Epithelial cell of prostate (primary cell): ENCODE data around the gene HYCC1.
"Not testable (repeated sequence)": the region's sequence is repeated elsewhere in the genome, so short reads cannot be mapped to it uniquely, and the experiment has no call there.

ENCODE experiments used
- DNase-seq: peaks from one replicate; pipeline ENCODE4 v3.0.0-alpha.2; 2011; ENCODE audit warnings: low read depth, low spot score
- H3K27ac ChIP-seq: fragments of 450-650 bp; 2 replicates; pipeline ENCODE4 v1.5.1; 2017; ENCODE audit warnings: mild to moderate bottlenecking

Gene HYCC1

GRCh38 chr7:22990588-22990949, 23.4 kb downstream of the HYCC1 start:
- DNase-seq, result no peak
- no peak overlapping the region for H3K27ac ChIP-seq

- no peak overlapping the region for H3K27ac ChIP-seq
- no peak for DNase-seq
These were observed 24.0 kb downstream of the HYCC1 start for GRCh38 chr7:22989643-22990587.

DNA sequence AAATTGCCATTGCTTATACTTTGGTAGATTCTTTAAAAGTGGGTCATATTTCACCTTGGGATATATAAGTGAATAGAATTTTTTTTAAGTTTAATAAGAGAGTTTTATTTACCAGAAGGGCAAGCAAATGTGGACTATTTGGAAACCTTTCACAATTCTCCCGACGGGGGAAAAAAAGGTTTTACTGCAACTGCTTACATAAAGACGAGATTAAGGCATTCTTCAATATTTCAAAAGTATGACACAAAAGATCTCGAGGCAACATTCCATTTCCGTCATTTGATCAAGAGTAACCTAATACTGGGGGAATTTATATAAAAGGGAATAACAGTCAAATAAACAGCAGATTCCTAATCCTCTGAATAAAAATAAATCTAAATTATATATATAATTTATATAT, 28.5 kb downstream of the HYCC1 start:
- DNase-seq, result no peak
- no peak overlapping the region for H3K27ac ChIP-seq

- DNase-seq, result no peak
- no peak overlapping the region for H3K27ac ChIP-seq
These were observed 30.6 kb downstream of the HYCC1 start for GRCh38 chr7:22983257-22983855.

DNA sequence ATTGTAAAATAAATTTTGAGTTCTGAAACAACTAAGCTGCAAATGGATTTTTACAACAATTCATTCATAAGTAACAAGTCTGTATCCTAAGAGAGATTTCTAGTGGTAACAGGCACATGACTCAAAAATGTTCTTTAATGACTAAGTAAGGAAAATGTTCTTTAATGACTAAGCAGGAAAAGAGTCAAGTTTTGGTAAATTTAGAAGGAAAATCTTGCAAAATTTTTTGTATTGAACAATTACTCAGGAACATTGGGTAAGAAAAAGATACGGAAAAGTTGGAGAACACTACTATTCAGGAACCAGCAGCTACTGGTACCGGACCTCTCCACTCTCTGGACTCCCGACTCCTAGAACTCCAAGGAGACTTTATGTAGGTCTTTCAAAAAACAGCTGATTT, 33.5 kb downstream of the HYCC1 start:
- peak overlapping the region; percentile 60 for H3K27ac ChIP-seq
- DNase-seq, result peak; percentile 5

DNA sequence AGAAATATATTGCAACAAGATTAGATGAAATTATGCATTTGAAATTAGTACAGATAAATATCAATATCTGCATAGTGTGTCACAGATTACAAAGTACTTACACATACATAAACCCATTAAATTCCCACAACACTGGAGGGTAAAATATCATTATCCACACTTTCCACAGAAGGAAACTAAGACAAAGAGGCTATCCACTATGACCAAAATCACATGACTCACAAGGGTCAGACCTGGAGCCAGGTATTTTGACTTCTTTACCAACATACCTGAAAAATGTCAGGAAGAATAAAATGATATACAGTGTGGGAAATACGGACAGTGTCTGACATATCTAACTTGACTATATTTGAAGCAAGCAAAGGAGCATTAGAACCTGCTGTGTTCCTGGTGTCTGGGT, 34.1 kb downstream of the HYCC1 start:
- peak overlapping the region; percentile 60 for H3K27ac ChIP-seq
- no peak for DNase-seq

DNA sequence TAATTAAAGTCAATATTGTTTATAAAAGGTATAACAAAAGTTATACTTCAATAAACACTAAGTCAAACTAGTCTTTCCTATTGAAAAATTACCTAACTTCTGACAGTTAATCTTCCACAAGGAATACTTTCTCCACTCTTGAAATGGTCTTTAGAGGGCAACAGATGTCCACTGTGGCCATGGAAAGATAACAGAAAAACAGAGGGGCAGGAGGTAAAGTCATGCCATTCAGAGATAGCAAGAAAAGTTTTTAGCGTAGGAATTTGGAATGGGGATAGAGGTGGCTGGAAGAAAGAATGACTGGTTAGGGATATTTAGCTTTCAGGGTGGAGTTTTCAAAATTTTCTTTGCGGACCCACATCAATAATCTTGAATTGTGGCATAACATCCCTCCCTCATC, 34.7 kb downstream of the HYCC1 start:
- DNase-seq, result no peak
- peak overlapping the region; percentile 60 for H3K27ac ChIP-seq

DNA sequence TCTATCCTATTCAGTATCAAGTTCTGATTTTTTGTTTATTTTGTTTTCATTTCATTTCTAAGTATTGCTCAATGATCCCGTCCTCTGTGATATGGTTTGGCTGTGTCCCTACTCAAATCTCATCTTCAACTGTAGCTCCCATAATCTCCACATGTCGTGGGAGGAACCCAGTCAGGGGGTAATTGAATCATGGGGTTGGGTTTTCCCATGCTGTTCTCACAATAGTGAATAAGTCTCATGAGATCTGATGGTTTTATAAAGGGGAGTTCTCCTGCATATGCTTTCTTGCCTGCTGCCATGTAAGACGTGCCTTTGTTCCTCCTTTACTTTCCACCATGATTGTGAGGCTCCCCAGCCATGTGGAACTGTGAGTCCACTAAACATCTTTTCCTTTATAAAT, 39.3 kb downstream of the HYCC1 start:
- not testable (repeated sequence) for DNase-seq, H3K27ac ChIP-seq

DNA sequence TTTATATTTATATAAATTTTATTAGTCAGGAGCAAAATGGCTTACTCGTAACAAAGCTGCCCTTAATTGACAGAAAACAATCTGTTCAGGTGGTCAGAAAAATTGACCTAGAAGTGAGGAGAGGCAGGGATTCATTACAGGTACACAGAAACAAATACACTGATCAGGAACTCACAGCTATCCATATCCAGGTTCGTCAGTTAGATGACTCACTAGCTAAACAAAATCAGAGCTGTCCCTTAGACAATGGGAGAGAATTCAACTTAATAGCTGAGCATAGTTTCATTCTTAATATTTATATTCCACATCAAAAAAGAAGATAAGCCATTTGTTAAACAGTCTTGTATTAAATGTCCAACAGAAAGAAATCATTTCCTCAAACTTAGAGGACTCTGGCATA, 41.7 kb downstream of the HYCC1 start:
- no peak overlapping the region for H3K27ac ChIP-seq
- no peak for DNase-seq

DNA sequence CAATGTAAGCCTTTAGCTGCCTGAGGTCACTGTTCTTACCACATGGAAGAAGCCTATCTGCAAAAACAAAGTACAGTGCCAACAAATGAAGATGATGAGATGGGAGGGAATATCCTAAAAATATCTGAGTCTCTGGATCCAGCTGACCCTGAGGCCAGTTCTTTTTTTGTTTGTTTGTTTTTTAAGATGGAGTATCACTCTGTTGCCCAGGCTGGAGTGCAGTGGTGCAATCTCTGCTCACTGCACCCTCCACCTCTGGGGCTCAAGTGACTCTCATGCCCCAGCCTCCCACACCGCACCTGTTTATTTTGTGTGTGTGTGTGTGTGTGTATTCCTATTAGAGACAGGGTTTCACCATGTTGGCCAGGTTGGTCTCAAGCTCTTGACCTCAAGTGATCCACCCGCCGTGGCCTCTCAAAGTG, 44.9 kb downstream of the HYCC1 start:
- DNase-seq, result no peak
- no peak overlapping the region for H3K27ac ChIP-seq
